GM12878 (cell line): ENCODE data around the gene C1orf53. TPM values are rescaled to one million over a fixed set of nuclear protein-coding genes. Genes with fewer than 3 reads are reported as not detected.

Experiments
- ATAC-seq: fragments of 200-7000 bp; cut with Tn5 transposase; 3 replicates; pipeline ENCODE4 v1.9.1; 2020; ENCODE audit warnings: mild to moderate bottlenecking, moderate library complexity
- BruUV-seq: library from RNA; stranded (reverse); fragments of 400-500 nt; replicated peaks from 2 replicates; lab custom pipeline; 2021; lab: Mats Ljungman, UMichigan
- CTCF ChIA-PET: fragments of 300-600 bp; sonication (Branson Sonifier 250); formaldehyde crosslinking; extraction: SDS; loops from one replicate; lab custom pipeline; 2021; ENCODE audit warnings: inconsistent platforms; lab: Yijun Ruan, JAX
- POLR2A ChIA-PET: fragments of 350-600 bp; formaldehyde crosslinking; extraction: SDS; loops from one replicate; lab custom pipeline; 2021; ENCODE audit warnings: inconsistent platforms; lab: Charles Lee
- RAD21 ChIA-PET: fragments of 300-600 bp; sonication (Branson Sonifier 250); formaldehyde crosslinking; loops from one replicate; lab custom pipeline; 2023; ENCODE audit warnings: antibody characterized with exemption; ENCODE audit not compliant: unreplicated experiment; lab: Charles Lee
- SMC1A ChIA-PET: fragments of 300-600 bp; sonication (Branson Sonifier 250); formaldehyde crosslinking; loops from one replicate; lab custom pipeline; 2023; ENCODE audit not compliant: unreplicated experiment, uncharacterized antibody; lab: Charles Lee
- DNase-seq: peaks from one replicate; pipeline ENCODE4 v3.0.0-alpha.2; 2011; ENCODE audit warnings: low read depth, low spot score
- FAIRE-seq: peaks from 3 replicates; lab custom pipeline; 2011; peaks lifted over from hg19 to GRCh38; lab: Jason Lieb, UNC
- H2AFZ ChIP-seq: 2 replicates; pipeline ENCODE4 v1.6.0; 2011; ENCODE audit warnings: low read depth, low read length, control low read depth; ENCODE audit not compliant: control insufficient read depth
- H3K27ac ChIP-seq: 2 replicates; pipeline ENCODE4 v1.5.1; 2011; ENCODE audit warnings: control low read depth; ENCODE audit not compliant: control insufficient read depth, insufficient read depth
- H3K27me3 ChIP-seq, 2 experiments: replicated peaks in 1 of 2; 2 replicates each; pipeline versions ENCODE4 v1.6.0 to v1.6.1; 2011; ENCODE audit warnings: low read length in 1 of 2; ENCODE audit not compliant: control insufficient read depth in 2 of 2, insufficient read depth in 2 of 2
- H3K36me3 ChIP-seq, 2 experiments: 2 replicates each; pipeline ENCODE4 v1.5.1; 2011; ENCODE audit warnings: low read length in 1 of 2; ENCODE audit not compliant: control insufficient read depth in 2 of 2, insufficient read depth in 2 of 2
- H3K4me1 ChIP-seq: 2 replicates; pipeline ENCODE4 v1.6.1; 2011; ENCODE audit warnings: mild to moderate bottlenecking, low read length, moderate library complexity, mixed read lengths; ENCODE audit not compliant: control insufficient read depth, insufficient read depth
- H3K4me2 ChIP-seq: 2 replicates; pipeline ENCODE4 v1.6.0; 2011; ENCODE audit warnings: control low read depth; ENCODE audit not compliant: control insufficient read depth, insufficient read depth
- H3K4me3 ChIP-seq: fragments of 200-600 bp; sonication (generic); 2 replicates; pipeline ENCODE4 v1.5.1; 2016
- H3K79me2 ChIP-seq: 2 replicates; pipeline ENCODE4 v1.6.0; 2011; ENCODE audit warnings: low read length; ENCODE audit not compliant: control insufficient read depth, insufficient read depth
- H3K9ac ChIP-seq: 2 replicates; pipeline ENCODE4 v1.8.0; 2011; ENCODE audit warnings: low read length, control low read depth, mixed read lengths; ENCODE audit not compliant: control insufficient read depth, insufficient read depth
- H3K9me3 ChIP-seq: replicated peaks from 3 replicates; pipeline ENCODE4 v1.5.1; 2011; ENCODE audit warnings: mild to moderate bottlenecking, low read length; ENCODE audit not compliant: control insufficient read depth, insufficient read depth
- H4K20me1 ChIP-seq: 2 replicates; pipeline ENCODE4 v1.6.0; 2011; ENCODE audit not compliant: control insufficient read depth, insufficient read depth
- HSF1 ChIP-seq: fragments of 150-350 bp; IDR thresholded peaks from 2 replicates; pipeline ENCODE4 v1.6.1; 2014; ENCODE audit warnings: mild to moderate bottlenecking, low read depth, low read length
- NBN ChIP-seq: fragments of 450-650 bp; IDR thresholded peaks from 2 replicates; pipeline ENCODE4 v1.6.1; 2016
- SPI1 ChIP-seq: IDR thresholded peaks from 2 replicates; pipeline ENCODE4 v1.6.1; 2011; ENCODE audit warnings: low read depth, mild to moderate bottlenecking, low read length, moderate library complexity, borderline replicate concordance; ENCODE audit not compliant: insufficient read depth
- WGBS: methylation state at CpG from one replicate; pipeline ENCODE4 v1.1.6; 2016; ENCODE audit warnings: low lambda C conversion rate; ENCODE audit not compliant: insufficient replicate concordance, insufficient coverage; ENCODE audit errors: missing lambda C conversion rate; 5-methylcytosine and 5-hydroxymethylcytosine counted together
- in situ Hi-C: fragments of 300-500 bp; cut with MboI; formaldehyde crosslinking; loops from 9 replicates; pipeline ENCODE4 v1.14.3; 2018; ENCODE audit warnings: mixed read lengths
- intact Hi-C: fragments of 100-400 bp; cut with micrococcal nuclease; formaldehyde crosslinking; loops from one replicate; pipeline ENCODE4 v1.14.2; 2022; ENCODE audit not compliant: unreplicated experiment
- polyA plus RNA-seq, 11 experiments: library from polyadenylated mRNA; depleted of rRNA in 4 of 11; unstranded in 6 of 11; stranded (reverse) in 5 of 11; fragments of >200 nt; fragmentation: Nextera tagmentation in 4 of 11; fragmentation: Illumina TruSeq in 1 of 11; extraction: Ambion mirVana in 4 of 11; extraction: Trizol in 1 of 11; gene quantifications; 1 replicate in 1 of 11; 2 replicates in 10 of 11; pipeline versions ENCODE4 v1.2.1 to v1.2.3, GENCODE V29; 2011 to 2016; ENCODE audit warnings: inconsistent platforms in 2 of 11, missing spikeins in 2 of 11, low read depth in 1 of 11
- total RNA-seq, 4 experiments: library from RNA; depleted of rRNA in 3 of 4; stranded (reverse); fragments of >200 nt in 3 of 4; fragmentation: Illumina TruSeq in 1 of 4; extraction: Trizol in 1 of 4; gene quantifications; 2 replicates each; pipeline versions ENCODE4 v1.2.1 to v1.2.3, GENCODE V29; 2013 to 2021
- TF ChIP-seq, protein P1 (sequence below): fragments of 450-650 bp; IDR thresholded peaks from 2 replicates; pipeline ENCODE4 v1.6.1; 2017; ENCODE audit warnings: low read depth, mild to moderate bottlenecking, moderate library complexity

C1orf53 gene
- total and polyA plus RNA-seq, 10 of the 15 experiments (the other 5 are each of a cell fraction or from before 2014, with no cell fraction given), result 0.31 to 5.4 (median 0.59) TPM

DNA sequence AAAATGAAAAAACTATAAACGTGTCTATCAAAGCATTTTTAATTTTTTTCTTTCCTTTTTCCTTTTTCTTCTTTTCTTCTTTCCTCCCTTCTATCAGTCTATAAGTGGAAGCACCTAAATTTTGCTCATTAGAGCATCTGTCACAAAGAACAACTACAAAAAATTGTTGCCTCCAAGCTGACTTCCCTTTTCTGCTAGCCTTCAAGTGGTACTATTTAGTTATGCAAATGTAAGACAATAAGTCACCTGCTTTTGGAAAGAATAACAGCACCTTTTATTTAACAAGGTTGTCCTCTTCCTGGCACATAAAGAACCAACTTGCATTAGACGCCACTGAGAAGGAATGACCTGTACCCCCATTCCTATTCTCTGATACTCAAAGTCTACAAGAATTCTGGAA, 45.0 kb upstream of the C1orf53 start:
- Histone ChIP-seq H3K4me2 (no peak overlapping the region), H3K4me3 (no peak overlapping the region), H4K20me1 (no peaks in the 10 kb centered on the region), H3K9ac (no peak overlapping the region), H3K4me1 (no peaks in the 10 kb centered on the region), H3K79me2 (no peaks in the 10 kb centered on the region), H2AFZ (no peak overlapping the region), H3K27ac (no peak overlapping the region), H3K36me3 (no peaks in the 10 kb centered on the region), H3K27me3 (no peaks in the 10 kb centered on the region), H3K9me3 (no peaks in the 10 kb centered on the region)
- in situ Hi-C loops (no loop called here), intact Hi-C loops (no loop called here)
- BruUV-seq, result no TSS peak
- ChIA-PET RAD21 (no interaction called here), SMC1A (no interaction called here), POLR2A (no interaction called here), CTCF (interaction anchor here (0.7 to 1.5 kb wide), 2 partner anchors 11 to 13 kb away, joined by 3 to 4 read pairs; no protein-coding TSS in a partner anchor)
- 40% methylated on average over 2 of the region's 2 CpGs for whole genome bisulfite sequencing
- TF ChIP-seq NBN, result no peak
- no peak for ATAC-seq
- no peak for FAIRE-seq
- DNase-seq, result no peak

DNA sequence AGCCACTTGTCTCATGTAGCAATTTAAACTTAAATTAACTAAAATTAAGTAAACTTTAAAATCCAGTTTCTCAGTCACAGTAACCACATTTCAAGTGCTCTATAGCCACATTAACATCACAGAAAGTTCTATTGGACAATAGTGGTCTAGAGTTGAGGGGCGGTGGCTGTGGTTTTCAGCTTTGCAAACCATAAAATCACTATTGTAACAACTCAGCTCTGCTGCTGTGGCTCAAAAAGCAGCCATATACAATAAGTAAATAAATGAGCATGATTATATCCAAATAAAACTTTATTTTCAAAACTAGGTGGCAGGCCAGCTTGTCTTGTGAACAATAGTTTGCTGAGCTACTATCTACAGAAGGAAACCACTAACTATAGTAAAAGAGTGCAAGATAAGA, 43.4 kb upstream of the C1orf53 start:
- ATAC-seq (no peak), FAIRE-seq (no peak), DNase-seq (no peak)
- ChIA-PET CTCF (no interaction called here), RAD21 (interaction anchor here (1.7 kb wide), 1 partner anchor 10 kb away, joined by 5 read pairs; no protein-coding TSS in a partner anchor), SMC1A (no interaction called here), POLR2A (no interaction called here)
- WGBS, result 67% methylated on average over 1 of the region's 1 CpG
- Histone ChIP-seq H3K4me1 (no peaks in the 10 kb centered on the region), H3K9ac (no peak overlapping the region), H3K4me3 (no peak overlapping the region), H2AFZ (no peak overlapping the region), H3K4me2 (no peak overlapping the region), H3K27ac (no peak overlapping the region), H4K20me1 (no peaks in the 10 kb centered on the region), H3K36me3 (no peaks in the 10 kb centered on the region), H3K27me3 (no peaks in the 10 kb centered on the region), H3K9me3 (no peaks in the 10 kb centered on the region), H3K79me2 (no peaks in the 10 kb centered on the region)
- in situ Hi-C loops (no loop called here), intact Hi-C loops (no loop called here)
- BruUV-seq, result no TSS peak
- no peak for TF ChIP-seq SPI1
- TF ChIP-seq, protein P1, sequence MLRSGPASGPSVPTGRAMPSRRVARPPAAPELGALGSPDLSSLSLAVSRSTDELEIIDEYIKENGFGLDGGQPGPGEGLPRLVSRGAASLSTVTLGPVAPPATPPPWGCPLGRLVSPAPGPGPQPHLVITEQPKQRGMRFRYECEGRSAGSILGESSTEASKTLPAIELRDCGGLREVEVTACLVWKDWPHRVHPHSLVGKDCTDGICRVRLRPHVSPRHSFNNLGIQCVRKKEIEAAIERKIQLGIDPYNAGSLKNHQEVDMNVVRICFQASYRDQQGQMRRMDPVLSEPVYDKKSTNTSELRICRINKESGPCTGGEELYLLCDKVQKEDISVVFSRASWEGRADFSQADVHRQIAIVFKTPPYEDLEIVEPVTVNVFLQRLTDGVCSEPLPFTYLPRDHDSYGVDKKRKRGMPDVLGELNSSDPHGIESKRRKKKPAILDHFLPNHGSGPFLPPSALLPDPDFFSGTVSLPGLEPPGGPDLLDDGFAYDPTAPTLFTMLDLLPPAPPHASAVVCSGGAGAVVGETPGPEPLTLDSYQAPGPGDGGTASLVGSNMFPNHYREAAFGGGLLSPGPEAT, result no peak
- TF ChIP-seq HSF1, result no peak
